Osteoblast (primary cell): ENCODE data around the gene TRMT2A. TPM values are rescaled to one million over a fixed set of nuclear protein-coding genes. Genes with fewer than 3 reads are reported as not detected.

Experiments
- DNase-seq: peaks from one replicate; pipeline ENCODE4 v3.0.0; 2011; ENCODE audit warnings: low spot score, mixed read lengths; ENCODE audit not compliant: insufficient read length; ENCODE audit errors: missing footprints
- H2AFZ ChIP-seq: 2 replicates; pipeline ENCODE4 v1.6.0; 2011; ENCODE audit warnings: mild to moderate bottlenecking, low read length
- H3K27ac ChIP-seq: 2 replicates; pipeline ENCODE4 v1.5.1; 2011; ENCODE audit warnings: mild to moderate bottlenecking, low read depth, low read length, moderate library complexity
- H3K27me3 ChIP-seq: 2 replicates; pipeline ENCODE4 v1.6.0; 2012; ENCODE audit warnings: mild to moderate bottlenecking, control low read depth, inconsistent platforms, low read length, moderate library complexity; ENCODE audit not compliant: insufficient read depth
- H3K36me3 ChIP-seq: 2 replicates; pipeline ENCODE4 v1.5.1; 2011; ENCODE audit warnings: mild to moderate bottlenecking, low read length, control low read depth, moderate library complexity; ENCODE audit not compliant: insufficient read depth
- H3K4me1 ChIP-seq: 2 replicates; pipeline ENCODE4 v1.5.1; 2011; ENCODE audit warnings: mild to moderate bottlenecking, low read length, control low read depth, moderate library complexity; ENCODE audit not compliant: insufficient read depth
- H3K4me2 ChIP-seq: 2 replicates; pipeline ENCODE4 v1.6.0; 2011; ENCODE audit warnings: mild to moderate bottlenecking, low read length; ENCODE audit not compliant: insufficient read depth
- H3K4me3 ChIP-seq: fragments of 200-600 bp; sonication (generic); 3 replicates; pipeline ENCODE4 v1.5.1; 2012; ENCODE audit warnings: mild to moderate bottlenecking, low read length, inconsistent platforms; ENCODE audit not compliant: insufficient read depth
- H3K79me2 ChIP-seq: 2 replicates; pipeline ENCODE4 v1.6.0; 2012; ENCODE audit warnings: mild to moderate bottlenecking, low read length, control low read depth, inconsistent platforms; ENCODE audit not compliant: insufficient read depth
- H3K9me3 ChIP-seq: 2 replicates; pipeline ENCODE4 v1.5.1; 2011; ENCODE audit warnings: low read depth, low read length, control low read depth
- H4K20me1 ChIP-seq: 2 replicates; pipeline ENCODE4 v1.6.0; 2012; ENCODE audit warnings: mild to moderate bottlenecking, low read length, control low read depth; ENCODE audit not compliant: insufficient read depth
- total RNA-seq: library from RNA; depleted of rRNA; stranded (reverse); fragments of >200 nt; gene quantifications from 2 replicates; pipeline ENCODE4 v1.2.3, GENCODE V29; 2012
- TF ChIP-seq, protein P1 (sequence below): IDR thresholded peaks from 2 replicates; pipeline ENCODE4 v1.5.1; 2011; ENCODE audit warnings: mild to moderate bottlenecking, low read depth, low read length, moderate library complexity; ENCODE audit errors: extremely low read depth

TRMT2A gene, protein sequence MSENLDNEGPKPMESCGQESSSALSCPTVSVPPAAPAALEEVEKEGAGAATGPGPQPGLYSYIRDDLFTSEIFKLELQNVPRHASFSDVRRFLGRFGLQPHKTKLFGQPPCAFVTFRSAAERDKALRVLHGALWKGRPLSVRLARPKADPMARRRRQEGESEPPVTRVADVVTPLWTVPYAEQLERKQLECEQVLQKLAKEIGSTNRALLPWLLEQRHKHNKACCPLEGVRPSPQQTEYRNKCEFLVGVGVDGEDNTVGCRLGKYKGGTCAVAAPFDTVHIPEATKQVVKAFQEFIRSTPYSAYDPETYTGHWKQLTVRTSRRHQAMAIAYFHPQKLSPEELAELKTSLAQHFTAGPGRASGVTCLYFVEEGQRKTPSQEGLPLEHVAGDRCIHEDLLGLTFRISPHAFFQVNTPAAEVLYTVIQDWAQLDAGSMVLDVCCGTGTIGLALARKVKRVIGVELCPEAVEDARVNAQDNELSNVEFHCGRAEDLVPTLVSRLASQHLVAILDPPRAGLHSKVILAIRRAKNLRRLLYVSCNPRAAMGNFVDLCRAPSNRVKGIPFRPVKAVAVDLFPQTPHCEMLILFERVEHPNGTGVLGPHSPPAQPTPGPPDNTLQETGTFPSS
- 35.9 and 43.8 TPM in 2 replicates for total RNA-seq

DNA sequence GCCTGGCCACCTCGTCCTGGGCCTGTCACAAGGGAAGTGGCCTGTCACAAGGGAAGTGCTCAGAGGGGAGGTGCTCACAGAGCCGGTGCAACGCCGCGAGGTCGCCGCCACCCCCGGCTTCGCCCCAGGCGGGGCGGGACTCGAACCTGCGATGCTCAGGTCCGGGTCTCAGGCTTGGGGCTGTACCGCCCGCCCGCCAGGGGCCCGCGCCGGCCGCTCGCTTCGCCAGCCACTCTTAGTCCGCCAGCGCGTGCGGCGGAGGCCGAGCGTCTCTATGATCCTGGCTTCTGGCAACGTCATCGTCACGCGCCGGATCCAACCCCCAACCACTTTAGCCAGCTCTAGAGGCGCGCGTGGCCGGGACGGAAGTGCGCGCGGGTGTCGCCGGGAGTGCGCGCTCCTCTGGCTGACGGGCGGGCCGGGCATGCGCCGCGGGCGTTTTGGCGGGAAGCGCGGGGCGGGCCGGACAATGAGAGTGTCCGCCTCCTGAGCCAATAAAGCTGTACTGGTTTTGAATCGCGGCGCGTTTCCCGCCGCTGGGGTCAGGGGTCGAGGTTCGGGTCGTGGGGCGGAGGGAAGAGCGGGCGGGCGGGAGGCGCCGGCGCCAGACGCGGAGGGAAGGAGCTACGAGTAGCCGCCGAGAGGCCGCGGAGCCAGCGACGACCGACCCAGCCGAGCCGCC, at the start of gene TRMT2A:
Gene TRMT2A, minus strand, starts transcription at position 276 of the 682 bp plus-strand sequence. CDS start 320 bp downstream, outside the sequence.
- Histone ChIP-seq H2AFZ (peak within 1 kb of the TSS; percentile 70), H3K79me2 (peaks cover 82% of the 10 kb centered on the region), H3K27me3 (no peaks in the 10 kb centered on the region), H3K4me2 (peak within 1 kb of the TSS; percentile 90), H3K4me3 (peak within 1 kb of the TSS; percentile 99), H3K27ac (peak within 1 kb of the TSS; percentile 88), H3K4me1 (peaks cover 20% of the 10 kb centered on the region), H3K9me3 (no peaks in the 10 kb centered on the region), H4K20me1 (peaks cover 14% of the 10 kb centered on the region), H3K36me3 (peaks cover 52% of the 10 kb centered on the region)
- peak; percentile 100 for DNase-seq
- TF ChIP-seq, protein P1, sequence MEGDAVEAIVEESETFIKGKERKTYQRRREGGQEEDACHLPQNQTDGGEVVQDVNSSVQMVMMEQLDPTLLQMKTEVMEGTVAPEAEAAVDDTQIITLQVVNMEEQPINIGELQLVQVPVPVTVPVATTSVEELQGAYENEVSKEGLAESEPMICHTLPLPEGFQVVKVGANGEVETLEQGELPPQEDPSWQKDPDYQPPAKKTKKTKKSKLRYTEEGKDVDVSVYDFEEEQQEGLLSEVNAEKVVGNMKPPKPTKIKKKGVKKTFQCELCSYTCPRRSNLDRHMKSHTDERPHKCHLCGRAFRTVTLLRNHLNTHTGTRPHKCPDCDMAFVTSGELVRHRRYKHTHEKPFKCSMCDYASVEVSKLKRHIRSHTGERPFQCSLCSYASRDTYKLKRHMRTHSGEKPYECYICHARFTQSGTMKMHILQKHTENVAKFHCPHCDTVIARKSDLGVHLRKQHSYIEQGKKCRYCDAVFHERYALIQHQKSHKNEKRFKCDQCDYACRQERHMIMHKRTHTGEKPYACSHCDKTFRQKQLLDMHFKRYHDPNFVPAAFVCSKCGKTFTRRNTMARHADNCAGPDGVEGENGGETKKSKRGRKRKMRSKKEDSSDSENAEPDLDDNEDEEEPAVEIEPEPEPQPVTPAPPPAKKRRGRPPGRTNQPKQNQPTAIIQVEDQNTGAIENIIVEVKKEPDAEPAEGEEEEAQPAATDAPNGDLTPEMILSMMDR: peak; percentile 25

DNA sequence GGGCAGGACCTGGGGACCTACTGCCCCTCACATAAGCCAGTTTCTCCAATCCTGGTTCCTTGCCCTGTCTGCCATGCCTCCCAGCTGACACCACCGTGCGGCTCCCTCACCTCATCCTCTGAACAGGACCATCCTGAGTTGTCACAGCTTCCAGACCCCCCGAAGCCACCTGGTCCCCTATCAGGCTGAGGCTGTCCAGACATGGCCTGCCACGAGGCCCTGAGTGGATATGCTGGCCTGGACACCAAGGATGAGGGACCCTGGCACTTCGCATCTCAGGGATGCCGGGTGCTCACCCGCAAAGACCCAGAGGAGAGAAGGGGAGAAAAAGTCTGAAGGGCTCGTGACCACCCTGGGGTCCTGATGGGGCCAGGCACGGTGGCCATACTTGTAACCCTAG, 49.7 kb upstream of the TRMT2A start:
- H3K79me2 ChIP-seq: no peaks in the 10 kb centered on the region

DNA sequence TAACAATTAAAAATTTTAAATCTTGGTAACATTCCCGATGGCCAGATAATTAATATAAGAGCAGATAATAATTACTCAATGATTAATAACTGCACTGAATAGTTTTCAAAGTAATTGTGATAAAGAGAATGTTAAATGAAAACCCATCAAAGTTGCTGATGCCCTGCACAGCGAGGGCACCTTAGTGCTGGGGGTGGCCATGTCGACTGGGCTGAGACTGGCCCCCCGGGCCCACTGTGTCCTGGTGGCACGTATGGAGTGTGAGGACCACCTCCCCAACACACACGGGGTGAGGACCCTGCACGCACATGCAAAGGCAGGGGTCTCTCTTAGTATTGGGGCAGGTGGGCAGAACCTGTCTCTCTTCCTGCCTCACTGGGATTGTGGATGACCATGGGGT, 48.9 kb upstream of the TRMT2A start:
- DNase-seq: no peak
- H2AFZ ChIP-seq: no peak overlapping the region
- H3K9me3 ChIP-seq: no peaks in the 10 kb centered on the region
- TF ChIP-seq, protein P1: no peak
- no peaks in the 10 kb centered on the region for H3K36me3 ChIP-seq
- H3K4me2 ChIP-seq: no peak overlapping the region
- no peak overlapping the region for H3K27ac ChIP-seq
- H3K4me1 ChIP-seq: no peaks in the 10 kb centered on the region
- no peaks in the 10 kb centered on the region for H4K20me1 ChIP-seq
- no peak overlapping the region for H3K4me3 ChIP-seq
- H3K79me2 ChIP-seq: no peaks in the 10 kb centered on the region
- H3K27me3 ChIP-seq: no peaks in the 10 kb centered on the region

More for the DNA sequence above, 49.7 kb upstream of the TRMT2A start:
- Histone ChIP-seq H3K9me3 (no peaks in the 10 kb centered on the region), H3K27ac (no peak overlapping the region), H3K4me1 (no peaks in the 10 kb centered on the region), H4K20me1 (no peaks in the 10 kb centered on the region), H2AFZ (no peak overlapping the region), H3K4me3 (no peak overlapping the region), H3K4me2 (no peak overlapping the region), H3K36me3 (no peaks in the 10 kb centered on the region), H3K27me3 (no peaks in the 10 kb centered on the region)
- DNase-seq: no peak
- TF ChIP-seq, protein P1: no peak
